T-helper 2 cell treated with Interferon-gamma antibody and Interleukin-4, amounts not matched to agents 100 ng/mL and 5 ng/mL, for 36 hours (primary cell): ENCODE results near the gene B4GALT1. TPM values are rescaled to one million over a fixed set of nuclear protein-coding genes. Genes with fewer than 3 reads are reported as not detected.

ENCODE experiments used
- intact Hi-C: fragments of 100-400 bp; cut with micrococcal nuclease; formaldehyde crosslinking; loops from one replicate; pipeline ENCODE4 v1.15.1; 2023
- total RNA-seq: library from RNA; stranded (reverse); gene quantifications from 2 replicates; pipeline ENCODE4 v1.2.3, GENCODE V29; 2022

The B4GALT1 gene
- total RNA-seq, 1 donor from 2014 or later, result 41.8 TPM

DNA sequence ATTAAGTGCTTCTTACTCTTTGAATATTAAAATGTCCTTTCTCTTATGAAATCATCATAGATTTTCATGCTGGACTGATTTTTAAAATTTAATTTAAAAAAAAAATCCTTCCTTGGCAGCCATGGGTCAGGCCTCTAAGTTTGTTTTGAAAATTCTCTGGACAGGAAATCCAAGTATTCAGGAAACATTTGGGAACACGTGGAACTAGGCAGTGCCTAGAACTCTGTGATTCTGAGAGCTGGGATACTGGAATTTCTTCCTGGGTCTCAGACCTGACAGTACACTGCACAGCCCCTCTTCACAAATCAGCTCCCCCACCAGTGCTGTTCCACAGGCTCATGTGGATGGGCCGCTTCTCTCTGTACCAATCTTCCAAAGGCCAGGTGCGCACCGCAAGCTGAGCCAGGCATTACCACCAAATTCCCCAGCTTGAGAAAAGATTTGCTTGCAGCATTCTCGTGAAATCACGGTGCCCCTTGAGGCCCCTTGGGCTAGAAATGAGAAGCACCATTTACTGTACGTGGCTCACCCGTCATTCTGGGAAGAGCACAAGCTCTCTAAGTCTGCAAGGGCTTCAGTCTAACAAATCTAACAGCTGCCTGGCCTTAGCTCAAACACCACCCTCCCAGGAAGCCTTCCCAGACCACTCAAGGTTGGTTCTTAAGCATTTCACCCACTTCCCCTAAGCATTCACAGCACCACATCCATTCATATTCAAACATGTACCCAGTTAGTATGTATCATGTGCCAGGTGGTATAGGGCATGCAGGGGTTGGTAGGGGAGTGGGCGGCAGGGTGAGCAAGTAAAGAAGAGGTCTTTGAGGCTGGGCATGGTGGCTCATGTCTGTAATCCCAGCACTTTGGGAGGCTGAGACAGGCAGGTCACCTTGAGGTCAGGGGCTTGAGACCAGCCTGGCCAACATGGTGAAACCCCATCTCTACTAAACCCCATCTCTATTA lies 26.5 kb downstream of the B4GALT1 start:
- intact Hi-C loops, result loop anchor here (2.0 kb wide), 1 partner anchor 24 kb away; no protein-coding TSS in a partner anchor

DNA sequence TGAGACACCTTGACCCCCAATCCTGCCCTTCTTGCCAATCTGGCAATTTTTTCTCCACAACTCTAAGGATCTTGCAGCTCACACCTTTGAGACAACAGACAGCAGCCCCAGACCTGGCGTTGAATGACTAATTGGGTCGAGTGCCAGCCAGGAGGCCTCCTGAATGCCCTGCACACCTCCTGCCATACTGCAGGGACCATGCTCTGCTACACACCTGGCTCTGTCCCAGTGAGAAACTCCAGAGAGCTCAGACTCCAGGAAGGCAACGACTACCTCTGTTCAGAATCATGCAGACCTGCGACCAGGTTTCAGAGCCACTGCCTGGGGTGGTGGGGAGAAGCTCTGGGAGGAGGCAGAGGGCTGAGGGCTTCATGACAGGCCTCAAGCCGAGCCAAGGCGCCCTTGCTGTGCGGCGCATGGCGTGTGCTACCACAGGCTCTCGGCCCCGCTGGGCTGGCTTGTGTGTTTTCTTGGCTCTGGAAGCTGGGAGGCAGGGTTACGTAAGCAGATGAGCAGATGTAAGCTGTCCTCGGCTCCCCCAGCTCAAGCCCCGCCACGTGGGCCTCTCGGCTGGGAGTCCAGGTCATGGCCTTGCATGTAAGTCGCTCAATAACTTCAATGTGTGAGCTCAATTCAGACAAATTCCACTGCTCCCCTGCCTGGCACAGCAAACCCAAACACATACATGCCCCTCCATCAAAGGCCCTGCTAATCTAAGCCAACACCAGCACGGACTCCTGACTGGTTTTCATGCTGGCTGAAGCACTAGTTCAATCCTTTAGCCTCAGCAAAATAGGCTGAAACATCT lies 27.5 kb downstream of the B4GALT1 start:
- intact Hi-C loops, result loop anchor here (2.0 kb wide), 1 partner anchor 25 kb away; no protein-coding TSS in a partner anchor

DNA sequence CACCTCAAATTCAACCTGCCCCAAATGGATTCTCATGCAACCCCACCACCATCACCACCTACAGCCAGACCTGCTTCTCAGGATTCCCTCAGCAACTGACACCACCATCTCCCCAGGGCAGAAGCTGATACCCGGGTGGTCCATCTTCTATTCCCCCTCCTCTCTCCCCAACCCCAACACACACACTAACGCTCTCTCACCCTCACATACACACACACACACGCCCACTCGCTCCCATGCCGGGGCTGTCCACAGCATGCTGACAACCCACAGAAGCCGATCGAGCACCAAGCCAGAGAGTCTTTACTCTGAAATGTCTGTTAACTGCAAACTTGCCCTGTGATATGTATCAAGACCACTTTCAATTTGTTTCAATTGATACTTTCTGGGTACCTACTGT lies 28.4 kb downstream of the B4GALT1 start:
- intact Hi-C loops, result no loop called here

DNA sequence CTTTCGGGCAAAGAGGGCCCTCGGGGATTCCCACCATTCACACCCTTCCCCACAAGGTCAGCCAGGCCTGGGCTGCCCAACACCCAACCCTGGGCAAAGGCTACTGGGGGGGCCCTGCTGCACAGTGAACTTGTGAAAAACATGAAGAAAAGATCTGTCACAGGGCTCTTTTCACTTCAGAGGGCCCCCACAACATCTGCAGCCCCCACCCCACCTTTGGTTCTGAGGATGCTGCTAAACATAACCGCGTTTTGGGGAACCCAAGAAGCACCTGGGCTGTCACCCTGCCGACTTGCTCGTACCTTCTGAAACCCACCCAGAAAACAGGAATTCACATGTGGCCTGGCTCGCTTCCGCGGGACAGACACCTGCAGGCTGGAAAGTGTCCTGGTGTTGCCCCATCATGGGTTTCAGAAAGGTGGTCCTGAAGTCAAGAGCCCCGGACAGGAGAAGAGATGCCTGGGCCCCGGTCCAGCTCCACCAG lies 29.3 kb downstream of the B4GALT1 start:
- intact Hi-C loops, result no loop called here

DNA sequence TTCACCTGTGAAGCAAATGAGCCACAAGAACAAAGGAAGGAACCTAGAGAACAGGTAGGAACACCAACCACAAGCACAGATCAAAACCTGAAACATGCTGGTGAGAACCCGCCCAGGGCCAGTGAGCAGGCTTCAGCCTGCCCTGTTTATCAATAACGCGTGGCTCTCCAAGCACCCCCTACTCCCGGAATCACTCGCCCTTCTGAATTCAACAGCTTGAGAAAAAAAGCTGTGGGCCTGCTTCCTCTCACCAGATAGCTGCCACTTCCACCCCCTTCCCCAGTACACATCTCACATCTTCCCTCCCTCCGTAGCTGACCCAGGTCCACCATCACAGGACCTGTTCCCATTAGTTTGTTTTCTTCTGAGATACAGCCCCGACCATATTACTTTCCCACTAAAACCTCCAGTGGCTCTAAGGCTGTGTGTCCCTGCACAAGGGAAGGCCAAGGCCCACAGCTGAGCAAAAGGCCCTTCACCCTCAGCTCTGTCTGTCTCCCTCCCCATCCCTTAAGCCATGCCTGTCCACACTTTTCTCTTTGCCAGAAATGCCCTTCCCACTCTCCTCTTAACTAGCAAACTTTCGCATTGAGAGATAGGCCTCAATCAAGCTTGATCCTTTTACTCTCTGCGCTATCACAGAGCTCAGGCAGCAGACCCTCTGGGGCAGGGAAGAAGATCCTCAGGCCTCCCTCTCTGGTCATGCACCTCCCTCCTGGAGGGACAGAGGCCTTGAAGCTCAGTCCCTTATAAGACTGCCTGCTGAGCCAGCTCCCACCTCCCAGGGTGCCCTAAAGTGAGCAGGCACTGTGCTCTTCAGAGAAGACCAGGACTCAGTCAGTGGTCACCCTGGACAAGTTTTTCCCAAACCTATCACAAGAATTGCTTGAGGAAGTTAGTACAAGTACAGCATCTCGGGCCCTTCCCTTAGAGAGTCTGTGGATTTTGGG lies 30.1 kb downstream of the B4GALT1 start:
- intact Hi-C loops, result no loop called here

DNA sequence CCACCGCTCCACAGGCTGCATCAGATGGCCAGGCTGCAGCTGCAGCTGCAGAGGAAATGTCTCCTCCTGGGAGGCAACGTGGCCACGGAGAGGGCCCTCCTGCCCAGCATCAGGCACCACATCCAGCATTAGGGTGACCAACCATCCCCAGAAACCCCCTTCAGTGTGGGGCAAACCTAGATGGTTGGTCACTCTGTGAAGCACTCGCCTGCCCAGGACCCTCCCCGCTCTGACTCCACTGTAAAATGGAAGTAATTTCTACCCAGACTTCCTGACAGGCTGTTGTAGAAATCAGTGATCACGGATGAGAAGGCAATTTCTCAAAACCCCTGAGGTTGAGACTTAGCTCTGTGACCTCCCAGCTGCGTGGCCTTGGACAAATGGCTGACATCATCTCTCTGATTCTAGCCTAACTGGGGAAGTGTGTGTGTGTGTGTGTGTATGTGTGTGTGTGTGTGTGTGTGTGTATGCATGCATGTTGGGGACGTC lies 31.6 kb downstream of the B4GALT1 start:
- intact Hi-C loops, result no loop called here

DNA sequence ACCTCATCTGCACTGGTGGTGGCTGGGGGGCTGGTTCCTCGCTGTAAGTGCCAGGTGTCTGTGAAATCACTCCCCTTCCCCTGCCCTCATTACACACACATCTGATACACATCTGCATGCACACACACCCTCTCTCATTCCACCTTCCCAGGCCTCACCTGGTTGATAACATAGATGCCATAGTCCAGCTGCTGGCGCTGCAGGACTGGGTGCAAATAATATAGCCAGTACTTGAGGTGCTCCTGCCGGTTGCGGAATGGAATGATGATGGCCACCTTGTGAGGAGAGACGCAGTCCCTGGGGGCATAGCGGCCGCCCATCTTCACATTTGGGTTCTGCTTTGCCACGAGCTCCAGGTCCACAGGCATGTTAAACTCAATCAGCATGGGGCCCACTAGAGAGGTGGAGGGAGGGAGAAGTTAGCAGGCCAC lies 32.1 kb downstream of the B4GALT1 start:
- intact Hi-C loops, result no loop called here

DNA sequence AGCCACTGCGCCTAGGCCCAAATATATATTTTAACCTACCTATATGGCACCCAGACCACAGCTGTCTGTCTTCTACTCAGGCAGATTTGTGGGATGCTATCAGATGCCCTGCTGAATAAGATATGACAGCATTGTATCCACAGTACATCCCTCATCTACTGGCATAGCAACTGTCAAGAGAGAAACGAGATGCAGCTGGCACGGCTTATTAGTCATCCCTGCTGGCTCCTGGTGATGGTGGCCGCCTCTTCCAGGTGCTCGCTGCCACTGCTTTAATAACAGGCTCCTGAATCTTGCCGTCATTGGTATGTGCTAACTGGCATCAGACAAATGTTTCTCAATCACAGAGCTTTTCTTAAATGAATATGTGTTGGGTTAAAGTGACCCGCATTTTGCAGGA lies 34.0 kb downstream of the B4GALT1 start:
- intact Hi-C loops, result no loop called here

DNA sequence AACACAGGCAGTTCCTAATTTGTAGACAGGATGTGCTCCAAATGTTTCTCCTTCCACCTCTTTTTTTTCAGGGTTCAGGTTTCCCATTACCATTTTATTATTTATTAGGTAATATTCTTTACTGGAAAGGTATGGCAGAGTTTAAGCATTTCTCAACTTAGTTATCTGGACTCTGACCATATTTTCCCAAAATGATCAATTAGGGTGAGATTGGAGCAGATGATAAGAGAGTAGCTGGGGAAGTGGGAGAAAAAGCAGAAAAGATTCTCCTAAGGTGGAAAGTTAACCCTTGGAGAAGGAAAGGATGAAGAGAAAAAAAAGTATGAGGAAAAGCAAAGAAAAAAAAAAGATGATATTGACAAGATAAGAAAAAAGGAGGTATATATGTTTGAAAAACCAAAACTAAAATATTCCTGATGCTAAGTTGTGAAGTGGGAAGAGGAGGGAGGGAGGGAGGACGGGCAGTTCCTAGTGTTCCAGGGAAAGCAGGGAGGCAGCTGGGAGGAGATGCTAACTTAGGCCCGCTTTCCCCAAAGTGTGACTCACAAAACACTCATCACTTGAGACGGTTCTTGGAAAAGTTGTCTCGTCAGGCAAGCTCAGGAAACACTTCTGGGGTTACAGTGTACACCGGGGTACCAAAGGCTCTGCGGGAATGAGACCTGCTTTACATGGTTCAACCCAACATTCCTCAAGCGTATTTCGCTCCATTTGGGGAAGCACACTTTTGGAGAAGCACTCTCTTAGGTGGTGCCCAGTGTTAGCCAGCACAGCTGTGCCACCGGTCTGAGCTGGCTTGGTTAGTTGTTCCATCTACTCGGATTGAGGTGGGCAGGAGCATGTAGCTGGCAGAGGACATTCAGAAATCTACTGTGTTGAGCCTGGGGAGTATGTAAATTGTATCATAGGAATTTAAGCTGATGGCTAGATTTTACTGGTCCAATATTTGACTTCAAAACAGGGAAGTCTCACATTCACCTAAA lies 35.1 kb downstream of the B4GALT1 start:
- intact Hi-C loops, result no loop called here

DNA sequence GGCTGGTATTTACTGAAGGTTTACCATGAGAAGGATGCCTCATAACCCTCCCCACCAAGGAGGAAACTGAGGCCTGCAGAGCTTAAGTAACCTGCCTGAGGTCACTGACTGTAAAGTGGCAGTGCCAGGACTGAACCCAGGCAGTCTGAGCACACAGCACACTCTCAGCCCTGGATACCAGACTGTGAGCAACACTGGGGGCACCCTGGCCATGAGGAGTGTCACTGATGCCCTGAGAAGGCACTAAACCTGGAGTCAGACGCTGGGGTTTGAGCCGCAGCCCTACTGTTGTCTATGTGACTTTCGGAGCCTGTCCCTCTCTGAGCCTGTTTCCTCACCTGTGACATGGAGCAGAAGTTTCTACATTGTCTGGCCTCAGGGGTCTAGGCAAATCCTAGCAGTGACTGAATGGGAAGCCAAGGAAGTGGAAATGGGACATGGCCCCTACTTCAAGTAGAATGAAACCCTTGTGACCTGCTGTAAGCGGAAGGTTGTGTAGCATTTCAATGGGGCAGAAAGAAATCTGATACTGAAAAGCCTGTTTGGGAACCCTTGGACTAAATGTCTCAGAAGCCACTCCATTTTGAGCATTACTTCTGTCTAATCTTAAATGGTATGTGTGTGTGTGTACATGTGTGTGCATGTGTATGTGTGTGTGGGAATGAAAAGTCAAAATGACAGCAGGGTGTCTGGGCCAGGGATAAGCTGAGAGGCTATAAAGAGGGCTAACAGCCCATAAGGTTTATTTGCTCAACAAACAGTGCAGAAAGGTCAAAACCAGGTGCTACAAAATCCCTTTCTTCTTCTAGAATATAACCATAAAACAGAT lies 36.0 kb downstream of the B4GALT1 start:
- intact Hi-C loops, result no loop called here

DNA sequence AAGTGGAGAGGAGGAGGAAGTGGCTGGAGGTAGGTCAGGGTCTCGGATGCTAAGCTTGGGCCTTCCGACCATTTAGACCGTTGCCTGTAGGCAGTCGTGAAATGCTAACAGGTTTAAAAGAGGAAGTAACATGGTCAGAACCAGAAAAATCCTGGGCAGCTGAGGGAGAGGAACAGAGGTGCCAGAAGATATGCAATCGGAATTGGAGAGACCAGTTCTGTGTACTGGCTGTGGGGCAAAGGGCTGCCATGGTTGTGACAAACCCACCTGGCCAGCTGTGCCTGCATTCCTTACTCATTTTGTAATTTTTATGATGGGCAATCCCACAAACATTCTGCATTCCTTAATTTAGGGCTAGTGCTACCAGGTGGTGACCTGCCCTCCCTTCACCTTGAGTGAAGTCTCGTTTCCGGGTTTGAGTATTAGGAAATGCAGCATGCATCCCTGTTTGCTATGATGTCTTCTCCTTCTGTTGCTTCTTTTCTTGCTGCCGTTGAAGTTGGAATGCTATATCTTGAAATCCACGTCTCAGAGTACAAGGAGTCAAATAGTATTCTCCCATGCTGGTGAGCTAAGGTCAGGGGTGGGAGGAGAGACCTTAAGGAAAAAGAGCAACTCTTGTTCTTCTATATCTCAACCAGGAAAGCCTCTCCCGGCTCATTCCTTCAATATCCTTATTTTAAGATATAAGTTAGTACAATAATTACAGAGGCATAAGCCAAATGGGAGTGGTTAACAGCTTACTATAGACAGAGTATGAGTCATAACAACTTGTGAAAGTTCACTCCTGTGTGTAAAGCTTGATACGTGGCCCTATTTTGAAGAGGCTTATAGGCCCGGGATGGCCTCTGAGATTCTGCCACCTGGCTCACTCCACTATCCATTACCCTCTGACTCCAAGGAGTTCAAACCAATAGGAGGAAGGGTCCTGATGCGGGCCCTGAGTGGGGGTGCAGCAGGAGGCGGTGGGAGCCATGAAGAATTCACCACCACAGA lies 37.0 kb downstream of the B4GALT1 start:
- intact Hi-C loops, result no loop called here

DNA sequence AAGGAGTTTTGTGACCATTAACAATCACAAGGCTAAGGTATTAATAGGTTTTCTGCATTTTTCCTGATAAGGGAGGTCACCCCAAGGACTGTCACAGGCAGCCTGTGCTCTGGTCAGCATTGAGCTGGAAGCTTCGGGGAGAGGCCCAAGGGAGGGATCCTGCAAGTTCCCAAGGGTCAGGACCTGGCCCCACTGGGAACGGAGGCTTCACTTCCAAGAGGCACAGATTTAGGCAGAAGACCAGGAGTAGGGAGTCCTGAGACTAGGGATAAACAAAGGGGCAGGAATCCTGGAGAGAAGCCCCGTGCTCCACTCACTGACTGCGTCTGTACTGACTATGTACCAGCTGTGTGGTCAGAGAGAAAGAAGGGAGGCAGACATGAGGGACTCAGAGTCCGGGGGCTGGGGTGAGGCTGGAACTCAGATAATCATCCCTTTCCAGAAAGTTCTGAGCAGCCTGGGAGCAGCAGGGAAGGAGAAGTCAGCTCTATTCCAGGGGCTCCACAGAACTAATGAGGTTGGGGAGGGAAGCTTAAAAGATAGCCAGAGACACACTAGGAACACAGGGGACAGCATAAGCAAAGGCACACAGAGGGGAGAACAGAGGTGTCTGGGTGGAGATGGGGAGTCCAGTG lies 37.8 kb downstream of the B4GALT1 start:
- intact Hi-C loops, result no loop called here

DNA sequence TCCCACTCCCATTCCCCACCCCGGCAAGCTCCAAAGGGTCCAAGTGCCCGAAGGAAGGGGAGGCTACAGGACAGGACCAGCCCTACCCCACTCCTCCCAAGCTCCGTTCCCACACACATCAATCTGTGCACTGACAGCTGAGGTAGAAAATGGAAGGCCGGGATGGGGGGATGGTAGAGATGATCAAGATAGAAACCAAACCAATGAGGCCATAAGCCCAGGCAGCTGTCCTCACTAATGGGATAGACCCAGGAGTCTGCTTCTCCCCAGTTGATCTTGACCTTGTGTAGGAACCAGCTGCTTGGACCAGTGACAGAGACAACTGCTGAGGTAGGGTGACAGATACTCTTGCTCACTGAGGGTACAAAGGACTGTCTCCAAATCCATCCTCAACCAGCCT lies 38.6 kb downstream of the B4GALT1 start:
- intact Hi-C loops, result no loop called here

DNA sequence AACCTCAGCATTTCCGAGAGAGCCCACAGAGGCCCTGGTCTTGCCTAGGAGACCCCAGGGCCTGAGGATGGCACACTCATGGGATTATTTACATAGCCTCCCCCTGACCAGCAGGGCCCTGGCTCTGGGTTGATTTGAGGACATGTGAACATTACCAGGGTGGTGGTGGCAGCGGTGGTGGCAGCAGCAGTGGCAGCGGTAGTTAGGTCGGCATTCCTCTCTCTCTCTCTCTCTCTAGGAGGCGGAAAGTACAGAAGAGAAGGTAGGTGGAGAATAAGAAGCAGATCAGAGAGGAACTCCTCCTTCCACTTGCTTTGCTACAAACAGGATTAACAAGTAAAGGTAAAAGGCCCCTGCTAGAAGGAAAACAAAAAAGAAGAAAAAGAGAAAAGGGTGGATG lies 39.3 kb downstream of the B4GALT1 start:
- intact Hi-C loops, result no loop called here

DNA sequence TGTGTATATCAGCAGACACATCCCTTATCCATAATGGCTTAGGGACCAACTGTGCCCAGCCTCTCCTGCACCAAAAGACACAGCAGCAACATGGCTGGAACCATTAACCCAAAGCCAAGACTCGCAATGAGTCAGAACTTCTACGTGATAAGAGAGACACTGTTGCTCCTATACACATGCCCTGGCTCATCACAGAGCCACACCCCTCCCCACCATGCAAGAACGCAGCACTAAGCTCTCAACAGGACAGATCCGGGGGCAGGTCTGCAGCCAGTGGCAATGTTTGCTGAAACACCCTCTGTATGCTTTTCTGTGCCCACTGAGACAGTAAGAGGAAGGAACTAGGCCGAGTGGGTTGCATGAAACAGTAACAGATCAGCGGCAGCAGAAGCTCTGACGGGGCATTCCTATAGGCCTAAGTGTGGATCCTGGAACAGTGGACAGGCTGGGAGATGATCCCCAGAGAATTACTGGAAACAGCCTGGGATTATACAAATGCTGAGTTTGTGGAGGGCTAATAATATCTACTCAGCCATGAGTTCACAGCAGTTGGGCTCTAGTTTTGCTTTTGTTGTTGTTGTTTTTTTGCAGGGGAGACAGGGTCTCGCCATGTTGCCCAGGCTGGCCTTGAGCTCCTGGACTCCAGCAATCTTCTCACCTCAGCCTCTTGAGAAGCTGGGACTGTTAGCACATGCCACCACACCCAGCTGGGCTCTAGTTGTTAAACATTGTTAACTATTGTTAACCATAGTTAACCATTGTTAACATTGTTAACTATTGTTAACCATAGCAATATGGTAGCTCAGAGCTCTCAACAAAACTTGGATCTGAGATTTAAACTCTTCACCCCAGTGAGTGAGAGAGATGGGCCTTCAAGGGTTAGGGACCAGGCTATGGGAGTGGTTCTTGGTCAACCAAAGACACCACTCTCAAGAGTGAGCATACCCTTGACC lies 41.0 kb downstream of the B4GALT1 start:
- intact Hi-C loops, result no loop called here

DNA sequence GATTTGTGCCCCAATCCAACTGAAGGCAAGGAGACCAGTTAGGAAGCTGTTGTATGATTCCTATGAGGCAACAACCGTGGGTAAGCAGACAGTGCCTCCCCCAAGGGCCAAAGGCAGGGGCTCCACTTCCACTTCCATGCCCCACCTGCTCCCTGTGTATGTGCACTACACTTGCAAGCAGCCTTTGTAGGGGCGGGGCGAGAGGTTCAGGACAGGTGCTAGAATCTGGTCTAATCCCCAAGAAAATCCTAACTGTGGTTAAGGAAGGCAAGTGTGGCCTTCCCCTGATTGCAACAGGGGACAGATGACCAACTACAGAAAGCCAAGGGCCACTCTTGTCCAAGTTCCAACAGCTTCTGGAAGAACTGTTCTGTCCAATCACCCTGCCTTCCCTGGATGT lies 41.7 kb downstream of the B4GALT1 start:
- intact Hi-C loops, result no loop called here
